Smooth muscle cell (in vitro differentiated cells): ENCODE results near the gene SAG. TPM values are rescaled to one million over a fixed set of nuclear protein-coding genes. Genes with fewer than 3 reads are reported as not detected.
A peak's percentile ranks its signal among the peaks of the same experiment; 100 is the strongest.

ENCODE experiments used
- DNase-seq: peaks from one replicate; lab custom pipeline; 2025; ENCODE audit not compliant: unreplicated experiment; lab: John Stamatoyannopoulos, UW
- H2AFZ ChIP-seq: fragments of 200-600 bp; sonication (generic); 2 replicates; pipeline ENCODE4 v1.6.0; 2016; ENCODE audit warnings: antibody characterized with exemption, low read depth, mild to moderate bottlenecking
- H3F3A ChIP-seq: fragments of 200-600 bp; sonication (generic); 2 replicates; pipeline ENCODE4 v1.6.0; 2017; ENCODE audit warnings: antibody characterized with exemption, low read depth
- H3K27ac ChIP-seq: fragments of 200-600 bp; sonication (generic); 2 replicates; pipeline ENCODE4 v1.5.1; 2016; ENCODE audit warnings: low read depth, mild to moderate bottlenecking
- H3K27me3 ChIP-seq: fragments of 200-600 bp; sonication (generic); 2 replicates; pipeline ENCODE4 v1.6.1; 2016; ENCODE audit warnings: low read depth, mild to moderate bottlenecking
- H3K36me3 ChIP-seq: fragments of 200-600 bp; sonication (generic); 2 replicates; pipeline ENCODE4 v1.5.1; 2016; ENCODE audit warnings: low read depth
- H3K4me1 ChIP-seq: fragments of 200-600 bp; sonication (generic); 2 replicates; pipeline ENCODE4 v1.5.1; 2016; ENCODE audit warnings: low read depth
- H3K4me2 ChIP-seq: fragments of 200-600 bp; sonication (generic); 2 replicates; pipeline ENCODE4 v1.6.0; 2016; ENCODE audit warnings: mild to moderate bottlenecking
- H3K4me3 ChIP-seq: fragments of 200-600 bp; sonication (generic); 2 replicates; pipeline ENCODE4 v1.5.1; 2016; ENCODE audit warnings: mild to moderate bottlenecking
- H3K79me2 ChIP-seq: fragments of 200-600 bp; sonication (generic); 2 replicates; pipeline ENCODE4 v1.6.0; 2016; ENCODE audit warnings: low read depth, mild to moderate bottlenecking
- H3K9ac ChIP-seq: fragments of 200-600 bp; sonication (generic); 2 replicates; pipeline ENCODE4 v1.6.0; 2016; ENCODE audit warnings: low read depth
- H3K9me3 ChIP-seq: fragments of 200-600 bp; sonication (generic); replicated peaks from 2 replicates; pipeline ENCODE4 v1.5.1; 2016; ENCODE audit warnings: low read depth
- H4K20me1 ChIP-seq: fragments of 200-600 bp; sonication (generic); 2 replicates; pipeline ENCODE4 v1.6.0; 2016; ENCODE audit warnings: low read depth
- WGBS: methylation state at CpG from one replicate; pipeline ENCODE4 v1.1.7; 2016; ENCODE audit warnings: low lambda C conversion rate; 5-methylcytosine and 5-hydroxymethylcytosine counted together
- polyA plus RNA-seq: library from polyadenylated mRNA; unstranded; fragments of >200 nt; fragmentation: Nextera tagmentation; extraction: Ambion mirVana; gene quantifications from 2 replicates; pipeline ENCODE4 v1.2.1, GENCODE V29; 2016
- total RNA-seq: library from RNA; depleted of rRNA; stranded (reverse); fragments of >200 nt; gene quantifications from 2 replicates; pipeline ENCODE4 v1.2.3, GENCODE V29; 2014
- TF ChIP-seq, protein P1 (sequence below): fragments of 200-600 bp; sonication (generic); IDR thresholded peaks from 2 replicates; pipeline ENCODE4 v1.5.1; 2017; ENCODE audit warnings: borderline replicate concordance, mild to moderate bottlenecking, antibody characterized with exemption; ENCODE audit not compliant: insufficient read depth, poor library complexity, severe bottlenecking

Gene SAG
- total and polyA plus RNA-seq, 2 experiments from 2014 or later = not detected

DNA sequence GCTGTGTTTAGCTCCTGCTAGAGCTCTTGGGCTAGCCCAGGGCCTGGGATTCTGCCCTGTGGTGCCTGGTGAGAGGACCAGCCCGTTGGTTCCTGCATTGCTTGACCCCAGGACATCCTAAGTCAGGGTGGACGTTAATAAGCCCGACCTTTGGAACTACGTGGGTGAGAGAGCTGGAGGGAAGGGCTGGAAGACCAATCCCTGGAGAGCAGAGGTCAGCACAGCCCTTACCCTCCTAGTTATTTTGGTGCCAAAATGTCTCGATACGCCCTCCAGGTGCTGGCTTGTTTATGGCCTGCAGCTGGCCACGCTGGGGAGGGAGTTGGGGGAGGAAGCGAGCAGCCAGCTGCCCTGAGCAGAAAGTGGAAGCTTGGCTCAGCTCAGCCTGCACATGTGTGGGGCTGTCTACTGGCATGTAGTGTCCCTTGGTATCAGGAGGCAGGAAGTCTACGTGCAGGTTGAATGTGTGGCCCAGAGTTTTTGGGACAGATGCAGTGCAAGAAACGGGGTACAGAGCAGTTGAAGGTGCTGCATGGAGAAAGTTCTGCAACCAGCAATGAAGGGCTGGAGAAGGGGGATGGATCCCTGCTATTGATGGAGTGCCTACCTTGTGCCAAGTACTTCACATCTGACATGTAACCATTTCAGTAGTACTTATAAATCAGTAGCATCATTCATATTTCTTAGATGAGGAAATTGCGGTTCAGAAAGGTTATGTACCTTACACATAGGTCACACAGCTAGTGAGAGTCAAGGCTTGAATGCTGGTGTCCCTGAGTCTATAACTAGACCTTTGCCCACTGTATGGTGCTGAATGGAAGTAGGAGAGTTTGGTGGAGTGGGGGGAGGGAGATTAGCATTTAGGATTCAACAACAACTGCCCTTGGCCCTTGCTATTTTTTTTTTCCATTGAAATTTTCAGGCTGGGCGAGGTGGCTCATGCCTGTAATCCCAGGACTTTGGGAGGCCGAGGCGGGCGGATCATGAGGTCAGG is 41.7 kb downstream of the SAG start:
- Histone ChIP-seq H3K9me3 (no peaks in the 10 kb centered on the region), H3K79me2 (no peaks in the 10 kb centered on the region), H3K27ac (no peak overlapping the region), H3K4me2 (no peak overlapping the region), H3K9ac (no peak overlapping the region), H3F3A (peaks cover 5% of the 10 kb centered on the region), H3K4me3 (no peak overlapping the region), H4K20me1 (no peaks in the 10 kb centered on the region), H3K36me3 (no peaks in the 10 kb centered on the region), H2AFZ (no peak overlapping the region), H3K4me1 (peaks cover 17% of the 10 kb centered on the region), H3K27me3 (no peaks in the 10 kb centered on the region)
- WGBS = 79% methylated on average over 15 of the region's 15 CpGs
- TF ChIP-seq, protein P1, sequence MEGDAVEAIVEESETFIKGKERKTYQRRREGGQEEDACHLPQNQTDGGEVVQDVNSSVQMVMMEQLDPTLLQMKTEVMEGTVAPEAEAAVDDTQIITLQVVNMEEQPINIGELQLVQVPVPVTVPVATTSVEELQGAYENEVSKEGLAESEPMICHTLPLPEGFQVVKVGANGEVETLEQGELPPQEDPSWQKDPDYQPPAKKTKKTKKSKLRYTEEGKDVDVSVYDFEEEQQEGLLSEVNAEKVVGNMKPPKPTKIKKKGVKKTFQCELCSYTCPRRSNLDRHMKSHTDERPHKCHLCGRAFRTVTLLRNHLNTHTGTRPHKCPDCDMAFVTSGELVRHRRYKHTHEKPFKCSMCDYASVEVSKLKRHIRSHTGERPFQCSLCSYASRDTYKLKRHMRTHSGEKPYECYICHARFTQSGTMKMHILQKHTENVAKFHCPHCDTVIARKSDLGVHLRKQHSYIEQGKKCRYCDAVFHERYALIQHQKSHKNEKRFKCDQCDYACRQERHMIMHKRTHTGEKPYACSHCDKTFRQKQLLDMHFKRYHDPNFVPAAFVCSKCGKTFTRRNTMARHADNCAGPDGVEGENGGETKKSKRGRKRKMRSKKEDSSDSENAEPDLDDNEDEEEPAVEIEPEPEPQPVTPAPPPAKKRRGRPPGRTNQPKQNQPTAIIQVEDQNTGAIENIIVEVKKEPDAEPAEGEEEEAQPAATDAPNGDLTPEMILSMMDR = no peak
- no peak for DNase-seq

DNA sequence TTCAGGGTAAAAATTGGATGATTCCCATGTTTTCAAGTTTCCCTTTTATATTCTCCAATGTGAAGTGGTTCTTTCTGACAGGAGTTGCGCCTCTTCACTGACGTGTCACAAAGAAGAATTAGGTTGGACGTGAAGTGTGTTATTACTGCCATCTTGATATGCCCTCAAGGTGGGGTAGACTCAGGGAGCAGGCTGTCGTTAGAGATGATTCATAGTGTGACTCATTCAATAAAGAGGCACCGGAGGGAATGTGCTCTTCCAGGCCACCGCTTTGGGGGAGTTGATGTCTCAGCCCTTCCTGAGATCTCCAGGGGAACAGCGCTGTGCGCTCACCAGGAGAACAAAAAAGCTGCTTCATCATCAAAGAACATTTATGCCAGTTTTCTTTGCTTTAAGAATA is 43.1 kb downstream of the SAG start:
- peak overlapping the region; percentile 92 for H3K27ac ChIP-seq
- no peak for DNase-seq
- no peaks in the 10 kb centered on the region for H3K27me3 ChIP-seq
- peaks cover 9% of the 10 kb centered on the region for H3K79me2 ChIP-seq
- H2AFZ ChIP-seq = no peak overlapping the region
- peaks cover 5% of the 10 kb centered on the region for H3F3A ChIP-seq
- WGBS = 13% methylated on average over 8 of the region's 8 CpGs
- H3K4me2 ChIP-seq = peak overlapping the region; percentile 75
- H4K20me1 ChIP-seq = peaks cover 7% of the 10 kb centered on the region
- H3K9ac ChIP-seq = peak overlapping the region; percentile 64
- H3K36me3 ChIP-seq = no peaks in the 10 kb centered on the region
- peaks cover 24% of the 10 kb centered on the region for H3K4me1 ChIP-seq
- TF ChIP-seq, protein P1 = no peak
- no peak overlapping the region for H3K4me3 ChIP-seq
- no peaks in the 10 kb centered on the region for H3K9me3 ChIP-seq

DNA sequence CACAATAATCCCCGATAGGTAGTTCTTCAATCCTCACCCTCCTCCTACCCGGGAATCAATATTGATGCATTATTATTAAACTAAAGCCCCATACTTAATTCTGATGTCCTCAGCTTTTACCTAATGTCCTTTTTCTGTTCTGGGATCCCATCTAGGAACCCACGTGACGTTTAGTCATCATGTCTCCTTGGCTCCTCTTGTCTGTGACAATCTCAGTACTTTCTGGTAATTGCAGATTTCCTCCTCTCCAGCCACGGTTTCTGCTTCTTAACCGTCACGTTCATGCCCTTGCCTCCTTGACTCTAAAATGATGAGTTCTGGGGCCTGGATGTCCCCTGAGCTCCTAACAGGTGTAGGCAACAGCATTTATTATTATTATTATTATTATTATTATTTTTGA is 43.8 kb downstream of the SAG start:
- DNase-seq = no peak
- Histone ChIP-seq H3K27ac (peak overlapping the region; percentile 92), H3K9ac (peak overlapping the region; percentile 64), H3K79me2 (peaks cover 11% of the 10 kb centered on the region), H3F3A (peaks cover 10% of the 10 kb centered on the region), H3K27me3 (no peaks in the 10 kb centered on the region), H4K20me1 (peaks cover 14% of the 10 kb centered on the region), H3K4me1 (peaks cover 29% of the 10 kb centered on the region), H2AFZ (no peak overlapping the region), H3K9me3 (no peaks in the 10 kb centered on the region), H3K36me3 (no peaks in the 10 kb centered on the region), H3K4me3 (no peak overlapping the region), H3K4me2 (peak overlapping the region; percentile 75)
- 48% methylated on average over 7 of the region's 7 CpGs for WGBS
- TF ChIP-seq, protein P1 = no peak
